Activated CD4-positive, CD25-positive, alpha-beta regulatory T cell (primary cell): ENCODE measurements around the gene KCNK2.

Source experiments
- DNase-seq, 4 experiments: peaks; one replicate each; lab custom pipeline; 2025; lab: John Stamatoyannopoulos, UW

Gene KCNK2

DNA sequence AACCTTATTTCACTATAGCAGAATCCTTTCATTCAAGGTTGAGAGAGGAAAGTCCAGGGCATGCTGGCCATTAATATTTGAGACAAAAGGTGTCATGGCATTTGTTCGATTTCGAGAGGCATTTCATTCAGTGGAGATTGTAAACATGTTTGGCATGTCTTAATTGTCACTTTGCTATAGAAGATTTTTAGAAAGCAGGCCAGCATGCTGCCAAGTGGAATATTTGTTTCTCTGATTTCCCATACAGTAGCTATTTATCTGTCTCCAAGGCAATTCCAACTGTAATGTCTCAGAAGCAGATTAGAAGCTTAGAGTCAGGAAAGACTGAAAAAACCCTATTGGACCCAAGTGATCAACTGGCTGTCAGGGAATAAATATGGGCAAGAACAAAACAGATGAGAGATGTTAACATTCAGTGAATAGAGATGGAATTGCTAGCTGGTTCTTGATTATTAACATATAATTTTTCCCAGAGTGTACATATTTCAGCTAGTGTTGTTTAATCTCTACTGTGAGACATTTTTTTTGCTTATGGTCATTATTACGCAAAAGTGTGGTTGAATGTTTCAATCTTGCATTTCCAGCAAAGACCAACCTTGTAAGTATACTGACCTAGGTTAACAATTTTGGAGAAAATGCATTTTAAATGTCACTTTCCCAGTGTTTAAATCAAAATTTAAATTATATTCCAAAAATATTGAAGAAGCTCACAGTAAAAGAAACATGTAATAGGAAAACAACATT is 174.6 kb downstream of the KCNK2 start:
- DNase-seq: no peak

DNA sequence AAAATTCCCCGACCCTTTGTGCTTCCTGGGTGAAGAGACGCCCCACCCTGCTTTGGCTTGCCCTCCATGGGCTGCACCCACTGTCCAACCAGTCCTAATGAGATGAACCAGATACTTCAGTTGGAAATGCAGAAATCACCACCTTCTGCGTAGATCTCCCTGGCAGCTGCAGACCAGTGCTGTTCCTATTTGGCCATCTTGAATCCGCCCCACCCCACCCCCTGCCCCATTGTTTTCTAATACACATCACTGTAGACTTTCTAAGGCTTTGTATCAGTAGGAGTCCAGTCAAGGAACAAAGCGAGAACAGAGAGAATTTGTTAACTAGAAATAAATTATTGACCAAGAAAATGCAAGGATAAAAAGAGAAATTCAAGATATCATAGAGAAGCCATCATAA is 178.2 kb downstream of the KCNK2 start:
- DNase-seq: no peak

DNA sequence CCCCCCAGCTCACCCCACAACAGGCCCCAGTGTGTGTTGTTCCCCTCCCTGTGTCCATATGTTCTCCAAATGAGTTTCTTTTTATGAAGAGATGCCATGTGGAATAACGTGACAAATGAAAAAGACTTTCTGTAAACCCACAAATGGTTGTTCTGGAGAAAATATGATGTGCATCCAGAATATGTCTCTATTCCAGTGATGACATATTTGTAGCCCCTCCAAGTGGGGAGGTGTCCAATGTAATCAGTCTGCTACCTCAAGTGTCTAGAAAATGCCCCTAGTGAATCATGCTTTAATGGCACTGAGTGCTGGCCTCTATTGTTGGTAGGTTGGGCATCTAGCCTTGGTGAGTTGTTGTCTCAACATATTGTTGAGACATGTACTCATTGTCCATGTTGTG is 179.6 kb downstream of the KCNK2 start:
- DNase-seq: no peak

DNA sequence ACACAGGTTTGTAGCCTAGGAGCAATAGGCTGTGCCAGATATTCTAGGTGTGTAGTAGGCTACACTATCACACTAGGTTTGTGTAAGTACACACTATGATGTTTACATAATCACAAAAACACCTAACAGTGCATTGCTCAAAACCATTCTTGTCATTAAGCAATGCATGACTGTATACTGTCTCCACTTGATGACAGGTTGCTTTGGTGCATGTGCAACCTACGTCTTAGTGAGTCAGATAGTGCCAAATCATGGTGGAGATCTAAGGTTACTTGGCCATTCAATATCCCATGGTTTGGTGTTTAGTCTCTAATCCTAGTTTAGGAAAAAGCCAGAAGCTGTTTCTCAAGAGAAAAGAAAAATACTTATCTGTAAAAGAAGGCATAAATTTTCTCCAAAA is 181.1 kb downstream of the KCNK2 start:
- DNase-seq: no peak

DNA sequence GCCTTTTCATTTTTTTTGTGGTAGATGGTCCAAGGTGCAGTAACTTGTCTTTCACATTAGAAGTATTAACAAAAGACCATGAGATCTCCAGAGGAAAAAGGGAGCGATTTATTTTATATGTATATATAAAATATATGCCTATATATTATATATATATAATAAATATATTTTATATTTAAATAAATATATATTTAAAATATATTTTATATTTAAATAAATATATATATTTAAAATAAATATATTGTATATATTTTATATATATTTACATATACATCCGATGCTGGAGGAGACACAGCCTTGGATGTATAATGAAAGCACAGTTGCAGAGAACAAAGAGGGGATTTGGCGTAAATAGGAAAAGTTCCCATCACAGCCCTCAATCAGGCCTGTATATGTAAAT is 182.1 kb downstream of the KCNK2 start:
- no peak for DNase-seq

DNA sequence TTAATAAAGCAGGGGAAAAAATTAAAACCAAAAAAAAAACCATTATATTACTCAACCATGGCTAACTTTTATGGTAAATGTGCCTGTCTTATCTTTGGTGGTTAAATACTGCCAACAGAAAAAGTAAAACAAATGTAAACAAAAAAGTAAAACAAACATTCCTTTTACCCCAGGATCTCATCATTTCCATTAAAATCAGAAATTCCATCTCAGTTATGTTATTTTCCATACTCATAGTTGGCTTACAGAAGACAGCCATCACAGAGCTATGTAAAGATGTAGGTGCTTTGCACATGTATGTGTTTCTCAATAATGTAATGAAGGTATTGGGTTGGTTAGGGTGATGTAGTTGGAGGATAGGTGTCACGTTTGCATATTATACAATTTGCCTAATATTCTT is 185.0 kb downstream of the KCNK2 start:
- DNase-seq: no peak

DNA sequence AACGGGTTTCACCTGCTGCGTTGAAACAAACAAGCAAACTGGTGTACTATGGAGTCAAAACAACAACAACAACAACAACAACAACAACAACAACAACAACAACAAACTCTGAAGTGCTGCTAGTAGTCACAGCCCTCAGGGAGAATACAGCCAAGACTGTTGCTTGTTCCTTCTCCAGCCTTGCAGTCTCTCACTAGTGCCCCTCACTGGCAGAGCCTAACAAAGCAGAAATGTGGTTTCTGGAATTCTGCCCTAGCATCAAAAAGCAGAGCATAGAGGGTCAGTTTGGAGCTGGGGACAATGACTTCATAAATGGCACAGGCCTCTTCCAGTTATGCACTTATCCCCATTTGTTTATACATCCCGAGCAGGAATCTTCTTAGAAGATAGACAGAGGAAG is 187.4 kb downstream of the KCNK2 start:
- no peak for DNase-seq

DNA sequence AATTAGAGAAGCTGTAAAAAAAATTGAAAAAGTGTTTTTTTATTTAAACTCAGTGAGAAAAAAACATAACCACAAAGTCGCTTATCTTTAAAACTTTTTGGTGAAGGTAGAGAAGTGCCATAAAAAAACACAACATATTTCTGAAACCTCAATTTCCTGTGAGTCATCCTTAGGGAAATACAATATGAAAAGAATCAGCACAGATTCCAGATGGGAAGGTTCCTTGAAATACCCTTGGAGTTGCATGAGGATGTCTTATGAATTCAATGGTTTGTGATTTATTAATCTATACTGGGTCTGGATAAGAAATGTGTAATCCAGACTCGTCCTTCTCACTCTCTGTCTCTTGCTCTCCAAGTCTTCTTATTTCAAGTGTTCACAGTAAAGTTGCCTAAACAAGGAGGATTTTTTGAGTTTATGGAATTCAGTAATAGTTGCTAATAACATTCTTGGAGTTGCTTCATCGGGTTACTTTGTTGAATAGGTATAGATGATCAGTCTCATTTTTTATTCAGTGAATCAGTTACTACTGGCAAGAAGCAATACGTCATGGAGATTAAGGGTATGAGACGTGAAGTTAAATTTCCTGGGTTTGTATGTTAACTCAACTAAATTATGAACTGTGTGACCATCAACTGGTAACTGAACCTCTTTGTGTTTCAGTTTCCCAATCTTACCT is 191.4 kb downstream of the KCNK2 start:
- no peak for DNase-seq

DNA sequence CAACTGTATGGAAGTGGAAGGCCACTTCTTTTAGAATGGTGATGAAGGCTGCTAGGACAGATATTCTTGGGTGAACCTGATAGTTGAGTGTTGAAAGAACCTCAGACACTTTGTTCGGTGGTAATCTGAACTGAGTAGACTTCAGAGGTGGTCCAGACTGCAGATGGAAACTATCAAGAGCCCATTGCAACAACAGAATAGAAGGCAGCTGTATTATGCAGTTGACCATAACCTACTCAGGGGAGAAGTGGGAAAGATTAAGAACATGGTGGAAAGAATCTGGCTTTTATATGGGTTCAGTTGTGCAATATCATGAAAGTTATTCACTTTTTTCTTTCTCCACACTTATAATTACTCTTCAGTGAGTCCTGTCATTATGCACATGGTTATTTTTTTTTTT is 194.0 kb downstream of the KCNK2 start:
- no peak for DNase-seq

DNA sequence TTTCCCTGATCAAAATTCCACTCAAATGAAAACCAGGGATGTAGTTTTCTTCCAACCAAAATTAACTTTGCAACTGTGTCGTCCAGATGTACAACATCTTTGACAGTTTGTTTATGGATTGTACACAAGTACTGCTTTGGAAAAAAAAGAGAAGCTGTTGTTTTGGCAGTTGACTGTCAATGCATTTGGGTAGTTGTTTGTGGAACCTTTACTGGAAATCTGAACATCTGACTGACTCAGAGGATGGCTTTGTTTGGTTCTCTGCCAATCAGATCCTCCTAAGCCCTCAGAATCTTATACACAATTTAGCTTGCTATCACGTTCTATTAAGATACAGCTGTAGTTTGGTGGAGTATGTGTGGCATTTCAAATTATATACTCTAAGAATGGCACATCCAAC is 195.0 kb downstream of the KCNK2 start:
- no peak for DNase-seq

DNA sequence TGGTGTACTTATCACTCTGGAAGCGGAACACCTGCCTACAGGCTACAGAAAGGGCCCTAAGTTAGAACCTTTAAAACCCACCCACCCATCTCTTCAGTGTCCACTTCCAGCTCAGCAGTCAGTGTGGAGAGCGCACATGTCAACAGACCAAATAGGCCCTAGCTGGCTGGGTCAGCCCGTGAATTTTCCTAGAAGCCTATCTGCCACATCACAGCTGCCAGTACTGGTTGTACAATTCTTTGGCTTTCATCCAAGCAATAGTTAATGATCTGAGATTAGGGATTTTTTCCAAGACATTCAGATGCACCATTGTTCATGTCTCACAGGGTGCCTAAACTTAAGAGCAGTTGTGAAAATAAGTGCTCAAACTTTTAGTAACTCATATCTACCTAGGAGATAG is 197.1 kb downstream of the KCNK2 start:
- DNase-seq: no peak

DNA sequence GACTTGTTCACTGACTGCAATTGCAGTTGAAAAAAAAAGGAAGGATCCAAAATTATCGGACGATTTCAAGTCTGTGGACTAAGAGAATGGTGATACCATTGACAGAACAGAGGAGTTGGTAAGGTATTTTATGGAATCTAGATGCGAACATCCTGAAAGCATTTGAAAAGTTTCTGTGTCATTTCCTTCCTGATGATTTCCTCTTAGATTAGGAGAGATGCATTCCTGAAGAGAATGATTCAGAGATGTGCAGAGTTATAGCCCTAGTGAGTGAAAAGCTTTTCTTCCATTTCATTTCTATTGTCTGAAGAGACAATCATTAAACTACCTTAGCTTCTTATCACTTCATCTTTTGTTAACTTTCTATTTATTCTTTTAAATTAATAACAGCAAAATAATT is 200.0 kb downstream of the KCNK2 start:
- no peak for DNase-seq

DNA sequence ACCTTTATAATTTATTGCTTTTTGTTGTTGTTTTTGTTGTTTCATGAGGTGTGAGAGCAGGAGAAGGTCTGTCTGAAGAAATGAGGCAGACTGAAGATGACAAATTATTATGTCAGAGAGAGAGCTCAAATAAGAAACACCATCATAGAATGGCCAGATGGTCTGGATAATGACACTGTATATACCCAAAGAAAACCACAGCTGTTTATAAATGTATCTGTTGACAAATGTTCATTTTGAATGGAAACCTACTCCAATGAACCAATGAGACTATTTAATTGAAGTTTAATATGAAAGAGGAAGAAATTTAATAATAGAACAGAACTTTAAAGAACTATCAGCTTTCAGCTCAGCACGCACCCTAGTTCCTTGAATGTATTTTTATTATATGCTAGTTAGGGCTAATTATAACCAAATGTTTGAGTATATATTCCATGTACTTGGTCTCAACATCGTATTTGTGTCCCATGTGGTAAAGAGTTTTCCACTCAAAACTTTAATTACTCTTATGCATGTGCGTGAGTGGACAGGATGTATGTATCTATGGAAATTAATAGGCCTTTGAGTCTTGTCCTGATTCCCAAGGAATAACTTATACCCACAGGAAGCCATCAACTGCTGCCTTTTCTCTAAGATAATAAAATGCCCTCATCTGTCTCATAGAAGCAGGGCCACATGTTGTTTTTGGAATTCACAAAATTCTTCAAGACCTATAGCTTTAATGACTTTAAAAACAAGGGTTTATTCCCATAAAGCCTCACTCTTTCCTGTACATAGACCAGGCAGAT is 202.7 kb downstream of the KCNK2 start:
- DNase-seq: no peak
